T-cell (primary cell): ENCODE measurements around the gene ATP1B1. TPM values are rescaled to one million over a fixed set of nuclear protein-coding genes. Genes with fewer than 3 reads are reported as not detected.

Source experiments
- ATAC-seq, 4 experiments: fragments of 200-7000 bp in 3 of 4; fragments of 150-1000 bp in 1 of 4; cut with Tn5 transposase; replicated peaks in 1 of 4; 1 replicate in 3 of 4; 2 replicates in 1 of 4; pipeline ENCODE4 v1.10.0; 2021; ENCODE audit warnings: moderate library complexity in 3 of 4, mild to moderate bottlenecking in 2 of 4, moderate number of reproducible peaks in 1 of 4
- CTCF ChIA-PET, 2 donors: fragments of 300-600 bp; sonication (Branson Sonifier 250); formaldehyde crosslinking; loops; one replicate each; lab custom pipeline; 2022; ENCODE audit warnings: antibody characterized with exemption in 2 of 2; lab: Charles Lee
- POLR2A ChIA-PET, 2 donors: fragments of 300-600 bp; sonication (Branson Sonifier 250); formaldehyde crosslinking; loops; one replicate each; lab custom pipeline; 2022; ENCODE audit warnings: antibody characterized with exemption in 2 of 2; lab: Charles Lee
- DNase-seq, 35 experiments: peaks; one replicate each; pipeline versions ENCODE4 v3.0.0 to v3.0.0-alpha.2; 2013 to 2023
- H3K27ac ChIP-seq: one replicate; pipeline ENCODE4 v1.5.1; 2013; ENCODE audit warnings: low read length
- H3K27me3 ChIP-seq, 2 experiments: replicated peaks in 1 of 2; 1 replicate in 1 of 2; 2 replicates in 1 of 2; pipeline versions ENCODE4 v1.6.1 to v1.7.0; 2013; ENCODE audit warnings: low read length in 1 of 2, mixed read lengths in 1 of 2; ENCODE audit not compliant: control insufficient read depth in 2 of 2, insufficient read depth in 2 of 2; ENCODE audit errors: extremely low read depth in 1 of 2
- H3K36me3 ChIP-seq, 2 donors: 1 replicate in 1 of 2; 2 replicates in 1 of 2; pipeline versions ENCODE4 v1.6.1 to v1.7.0; 2013; ENCODE audit warnings: low read length in 1 of 2; ENCODE audit not compliant: control insufficient read depth in 2 of 2, insufficient read depth in 1 of 2; ENCODE audit errors: extremely low read depth in 1 of 2
- H3K4me1 ChIP-seq, 2 experiments: 1 replicate in 1 of 2; 2 replicates in 1 of 2; pipeline versions ENCODE4 v1.6.1 to v1.7.0; 2013; ENCODE audit warnings: low read length in 2 of 2, mixed read lengths in 1 of 2; ENCODE audit not compliant: insufficient read depth in 2 of 2, control insufficient read depth in 1 of 2; ENCODE audit errors: extremely low read depth in 1 of 2
- H3K4me3 ChIP-seq, 2 donors: 1 replicate in 1 of 2; 2 replicates in 1 of 2; pipeline versions ENCODE4 v1.5.1 to v1.7.0; 2013; ENCODE audit warnings: mild to moderate bottlenecking in 2 of 2, low read length in 1 of 2, moderate library complexity in 1 of 2; ENCODE audit not compliant: control insufficient read depth in 1 of 2; ENCODE audit errors: extremely low read depth in 1 of 2
- H3K9me3 ChIP-seq: 2 replicates; pipeline ENCODE4 v1.7.0; 2013
- H3K27ac Mint-ChIP-seq, 2 donors: one replicate each; pipeline ENCODE4 v1.8.0; 2020 to 2021; ENCODE audit warnings: mild to moderate bottlenecking in 2 of 2, mixed read lengths in 2 of 2
- H3K27me3 Mint-ChIP-seq, 2 donors: one replicate each; pipeline ENCODE4 v1.8.0; 2021 to 2022; ENCODE audit warnings: mixed read lengths in 2 of 2
- H3K36me3 Mint-ChIP-seq: one replicate; pipeline ENCODE4 v1.8.0; 2021; ENCODE audit warnings: mixed read lengths
- H3K4me1 Mint-ChIP-seq, 3 donors: one replicate each; pipeline ENCODE4 v1.8.0; 2020 to 2022; ENCODE audit warnings: mixed read lengths in 3 of 3, mild to moderate bottlenecking in 1 of 3
- H3K4me3 Mint-ChIP-seq, 3 donors: one replicate each; pipeline ENCODE4 v1.8.0; 2020 to 2022; ENCODE audit warnings: mild to moderate bottlenecking in 3 of 3, mixed read lengths in 3 of 3, moderate library complexity in 3 of 3
- H3K9me3 Mint-ChIP-seq, 3 donors: one replicate each; pipeline ENCODE4 v1.8.0; 2020 to 2022; ENCODE audit warnings: mixed read lengths in 3 of 3
- WGBS: methylation state at CpG from one replicate; pipeline ENCODE4 v1.1.5; 2013; ENCODE audit warnings: missing lambda C conversion rate; ENCODE audit not compliant: insufficient coverage; 5-methylcytosine and 5-hydroxymethylcytosine counted together
- total RNA-seq, 35 experiments: library from RNA in 6 of 35; stranded (reverse) in 6 of 35; fragments of 120-200 nt in 1 of 35; gene quantifications; one replicate each; pipeline versions ENCODE4 v1.2.1 to v1.2.4 and lab custom pipeline; 2013 to 2026

ATP1B1 gene
- total RNA-seq, 5 donors from 2014 or later (not counting 1 experiment from before 2014, with no cell fraction given): 2.5 to 6.1 (median 3.9) TPM

DNA sequence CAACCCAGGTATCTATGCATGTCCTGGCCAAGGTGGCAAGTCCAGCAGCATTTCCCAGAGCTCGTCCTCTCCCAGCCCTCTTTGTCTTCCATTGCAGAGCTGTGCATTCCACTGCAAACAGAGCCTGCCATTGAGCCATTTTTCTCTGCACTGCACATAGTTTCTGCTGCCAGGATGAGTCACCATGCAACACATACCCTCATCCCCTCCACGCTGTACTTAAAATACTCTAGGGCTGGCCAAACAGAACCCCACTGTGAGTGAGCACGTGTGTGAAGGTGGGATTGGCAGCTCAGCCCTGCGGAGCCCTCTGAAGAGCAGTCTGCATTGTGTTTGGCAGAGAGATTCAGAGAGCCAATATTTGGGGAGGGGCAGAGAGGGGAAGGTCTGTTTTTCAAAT is 3.9 kb upstream of the ATP1B1 start:
- Mint-ChIP-seq H3K4me3 (no peak overlapping the region), H3K27me3 (no peaks in the 10 kb centered on the region), H3K27ac (no peak overlapping the region), H3K9me3 (no peaks in the 10 kb centered on the region), H3K4me1 (peaks cover 11 to 16% (median 11%) of the 10 kb centered on the region in 3 donors), H3K36me3 (no peaks in the 10 kb centered on the region)
- DNase-seq (no peak), ATAC-seq (no peak)
- CTCF ChIA-PET: no interaction called here
- WGBS: 90% methylated on average over 3 of the region's 4 CpGs
- Histone ChIP-seq H3K4me3 (no peak overlapping the region), H3K27ac (no peak overlapping the region), H3K9me3 (no peaks in the 10 kb centered on the region), H3K4me1 (peaks cover 5 to 20% of the 10 kb centered on the region in 2 experiments), H3K36me3 (no peaks in the 10 kb centered on the region), H3K27me3 (peaks cover 0 to 8% of the 10 kb centered on the region in 2 experiments)
- POLR2A ChIA-PET: no interaction called here

DNA sequence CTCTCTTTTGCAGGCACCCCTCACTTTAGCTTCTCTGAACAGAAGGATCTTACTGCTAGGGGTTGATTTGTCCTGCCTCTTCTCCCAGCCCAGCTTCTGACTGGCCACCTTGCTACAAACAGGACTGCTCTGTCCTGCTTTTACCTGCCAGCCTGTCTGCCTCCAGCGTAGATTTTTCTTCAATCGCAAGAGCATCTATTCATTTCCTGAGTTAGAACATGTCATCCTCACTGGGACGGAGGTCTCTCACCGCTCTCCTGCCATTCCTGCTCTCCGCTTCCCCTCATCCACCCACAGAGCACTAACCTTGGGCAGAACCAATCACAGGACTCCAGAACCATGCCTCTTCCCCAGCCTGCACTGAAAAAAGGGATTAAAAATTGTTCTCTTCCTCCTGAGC is 3.5 kb upstream of the ATP1B1 start:
- H3K9me3 Mint-ChIP-seq: no peaks in the 10 kb centered on the region
- no peaks in the 10 kb centered on the region for H3K36me3 Mint-ChIP-seq
- Histone ChIP-seq H3K4me3 (no peak overlapping the region), H3K4me1 (peaks cover 9 to 23% of the 10 kb centered on the region in 2 experiments), H3K27ac (no peak overlapping the region), H3K36me3 (no peaks in the 10 kb centered on the region), H3K27me3 (peaks cover 0 to 11% of the 10 kb centered on the region in 2 experiments), H3K9me3 (no peaks in the 10 kb centered on the region)
- WGBS: 97% methylated on average over 5 of the region's 5 CpGs
- H3K27ac Mint-ChIP-seq: no peak overlapping the region
- ChIA-PET CTCF (no interaction called here), POLR2A (no interaction called here)
- DNase-seq (no peak), ATAC-seq (no peak)
- H3K27me3 Mint-ChIP-seq: no peaks in the 10 kb centered on the region
- peaks cover 14 to 20% (median 15%) of the 10 kb centered on the region in 3 donors for H3K4me1 Mint-ChIP-seq
- H3K4me3 Mint-ChIP-seq: no peak overlapping the region

DNA sequence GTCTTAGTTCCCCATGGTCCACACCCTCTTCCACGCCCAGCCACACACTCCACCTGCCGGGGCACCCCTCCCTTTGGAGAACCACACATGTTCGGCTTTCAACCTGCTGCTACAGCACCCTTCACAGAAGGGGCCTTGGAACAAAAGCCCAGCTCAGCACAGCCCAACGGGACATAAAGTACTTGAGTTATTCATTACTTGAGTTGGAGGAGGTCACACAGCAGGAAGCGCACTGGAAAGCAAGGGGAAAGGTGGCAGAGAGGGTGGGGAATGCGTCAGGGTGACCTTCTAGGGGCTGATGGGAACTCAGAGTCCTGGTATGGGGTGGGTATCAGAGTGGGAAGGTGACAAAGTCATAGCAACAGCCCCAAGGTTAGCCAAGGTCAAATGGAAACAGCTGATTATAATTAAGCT is 3.0 kb upstream of the ATP1B1 start:
- Histone ChIP-seq H3K4me1 (peaks cover 14 to 23% of the 10 kb centered on the region in 2 experiments), H3K36me3 (no peaks in the 10 kb centered on the region), H3K27ac (no peak overlapping the region), H3K27me3 (peaks cover 0 to 11% of the 10 kb centered on the region in 2 experiments), H3K4me3 (no peak overlapping the region), H3K9me3 (no peaks in the 10 kb centered on the region)
- ChIA-PET POLR2A (no interaction called here), CTCF (interaction anchor here in 1 of 2 donors (1.0 kb wide), 1 partner anchor 25 kb away, joined by 3 read pairs; no protein-coding TSS in a partner anchor)
- Mint-ChIP-seq H3K36me3 (no peaks in the 10 kb centered on the region), H3K4me1 (peaks cover 19 to 25% (median 20%) of the 10 kb centered on the region in 3 donors), H3K27ac (no peak overlapping the region), H3K9me3 (no peaks in the 10 kb centered on the region), H3K4me3 (no peak overlapping the region), H3K27me3 (no peaks in the 10 kb centered on the region)
- WGBS: 85% methylated on average over 3 of the region's 6 CpGs
- DNase-seq (no peak), ATAC-seq (no peak)

DNA sequence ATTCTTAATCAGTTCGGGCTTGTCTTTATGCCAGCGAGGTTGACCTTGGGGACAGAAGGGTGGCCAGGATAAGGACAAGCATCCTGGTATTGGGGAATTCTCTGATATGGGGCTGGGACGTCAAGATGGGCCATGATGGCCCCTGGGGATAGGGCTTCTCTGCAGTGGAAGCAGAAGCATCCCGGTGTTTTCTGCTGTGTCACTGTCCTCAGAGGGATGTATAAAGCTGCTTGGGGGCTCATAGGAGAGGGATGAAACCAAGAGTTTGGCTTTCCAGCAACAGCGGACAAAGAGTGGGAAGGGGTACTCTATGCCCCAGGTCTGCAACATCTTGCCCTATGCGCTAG is 1.4 kb upstream of the ATP1B1 start:
- H3K4me3 Mint-ChIP-seq: peak overlapping the region; percentile 73 to 83 (median 76)
- peak overlapping the region in 1 of 2 donors; percentile 33 for H3K4me3 ChIP-seq
- ATAC-seq: no peak
- no peaks in the 10 kb centered on the region for H3K9me3 ChIP-seq
- no peak overlapping the region for H3K27ac ChIP-seq
- peak overlapping the region in 1 of 2 donors; percentile 7 for H3K27ac Mint-ChIP-seq
- ChIA-PET POLR2A (no interaction called here), CTCF (interaction anchor here (1.1 to 1.2 kb wide), 2 partner anchors 15 to 26 kb away, joined by 4 read pairs; no protein-coding TSS in a partner anchor)
- no peaks in the 10 kb centered on the region for H3K27me3 Mint-ChIP-seq
- no peaks in the 10 kb centered on the region for H3K36me3 Mint-ChIP-seq
- H3K9me3 Mint-ChIP-seq: no peaks in the 10 kb centered on the region
- no peaks in the 10 kb centered on the region for H3K36me3 ChIP-seq
- WGBS: 80% methylated on average over 6 of the region's 6 CpGs
- H3K4me1 Mint-ChIP-seq: peaks cover 29 to 41% (median 31%) of the 10 kb centered on the region in 3 donors
- no peak for DNase-seq
- H3K4me1 ChIP-seq: peaks cover 23 to 25% of the 10 kb centered on the region in 2 experiments
- H3K27me3 ChIP-seq: peaks cover 0 to 11% of the 10 kb centered on the region in 2 experiments

DNA sequence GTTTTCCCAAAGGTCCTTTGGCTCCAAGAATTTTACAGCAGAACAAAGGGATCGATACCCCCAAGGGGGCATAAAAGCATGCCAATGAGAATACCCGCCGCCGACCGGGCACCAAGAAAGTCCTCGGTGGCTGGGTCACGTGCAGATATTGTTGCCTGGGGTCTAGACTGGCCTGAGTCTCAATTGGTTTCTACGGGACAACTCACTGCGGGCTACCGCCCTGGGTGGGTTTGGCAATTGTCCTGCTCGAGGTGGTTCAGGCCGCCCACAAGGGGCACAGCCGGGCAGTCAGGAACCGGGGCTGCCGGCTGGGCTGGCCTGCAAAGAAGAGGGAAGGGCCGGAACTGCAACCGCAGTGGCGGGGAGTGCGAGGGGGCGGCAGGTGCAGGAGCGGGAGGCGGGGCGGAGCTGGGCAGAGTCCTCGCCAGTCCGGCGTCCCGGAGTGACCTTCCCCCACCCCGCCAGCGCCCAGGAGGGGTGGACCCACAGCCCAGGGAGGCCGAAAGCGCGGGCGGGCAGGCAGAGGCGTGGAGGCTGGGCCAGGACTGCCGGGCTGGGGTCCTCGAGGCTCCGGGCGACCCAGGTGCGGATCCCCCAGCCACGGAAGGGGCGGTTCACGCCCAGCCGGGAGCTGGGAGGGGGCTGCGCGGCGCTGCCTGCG is 926 bp upstream of the ATP1B1 start:
- H3K9me3 Mint-ChIP-seq: no peaks in the 10 kb centered on the region
- Histone ChIP-seq H3K27ac (no peak overlapping the region), H3K4me1 (peaks cover 23 to 30% of the 10 kb centered on the region in 2 experiments), H3K27me3 (peaks cover 0 to 11% of the 10 kb centered on the region in 2 experiments), H3K9me3 (no peaks in the 10 kb centered on the region), H3K4me3 (peak overlapping the region; percentile 33 to 40), H3K36me3 (no peaks in the 10 kb centered on the region)
- DNase-seq (peak in 10 of 35 experiments; percentile 4 to 44 (median 16)), ATAC-seq (peak; percentile 3 to 13 (median 6))
- CTCF ChIA-PET: interaction anchor here in 1 of 2 donors (1.1 kb wide), 1 partner anchor 26 kb away, joined by 4 read pairs; no protein-coding TSS in a partner anchor
- peaks cover 34 to 46% (median 37%) of the 10 kb centered on the region in 3 donors for H3K4me1 Mint-ChIP-seq
- no peaks in the 10 kb centered on the region for H3K36me3 Mint-ChIP-seq
- POLR2A ChIA-PET: no interaction called here
- 2% methylated on average over 47 of the region's 47 CpGs for WGBS
- H3K4me3 Mint-ChIP-seq: peak overlapping the region; percentile 73 to 83 (median 76)
- no peaks in the 10 kb centered on the region for H3K27me3 Mint-ChIP-seq
- H3K27ac Mint-ChIP-seq: no peak overlapping the region

DNA sequence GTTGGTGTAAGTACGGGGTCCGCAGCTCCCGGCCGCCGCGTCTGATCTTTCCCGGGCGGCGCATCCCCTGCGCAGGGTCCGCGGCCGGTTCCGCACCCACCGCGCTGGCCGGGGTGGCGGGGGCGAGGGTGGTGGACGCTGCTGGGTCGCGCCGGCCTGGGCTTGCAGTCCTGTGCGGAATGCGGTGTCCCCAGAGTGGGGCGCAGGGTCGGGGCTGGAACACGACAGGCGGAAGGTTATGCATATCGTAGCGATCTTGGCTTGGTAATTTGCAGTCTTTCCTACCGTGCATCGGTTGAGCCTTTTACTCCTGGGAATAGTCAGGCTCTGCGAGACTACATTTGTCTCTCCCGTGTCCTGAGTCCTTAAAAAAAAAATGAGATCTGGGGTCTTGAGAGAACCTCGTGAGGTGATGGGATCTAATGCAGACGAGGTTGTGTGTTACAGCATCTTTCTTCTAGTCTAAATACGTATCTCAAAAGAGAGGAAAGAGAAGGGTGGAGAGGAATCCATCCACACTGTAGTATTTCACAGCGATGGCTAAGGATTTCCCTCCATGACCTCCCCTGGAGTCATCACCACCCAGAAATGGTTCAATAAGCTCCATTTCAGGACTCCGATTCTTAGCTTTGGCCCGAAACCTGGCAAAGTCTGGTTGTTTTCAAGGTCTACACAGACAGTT is 572 bp downstream of the ATP1B1 start:
- DNase-seq: peak in 3 of 35 experiments; percentile 10 to 26 (median 12)
- no peaks in the 10 kb centered on the region for H3K9me3 ChIP-seq
- H3K27ac Mint-ChIP-seq: peak overlapping the region in 1 of 2 donors; percentile 11
- peaks cover 23 to 30% of the 10 kb centered on the region in 2 experiments for H3K4me1 ChIP-seq
- H3K27me3 ChIP-seq: peaks cover 0 to 16% of the 10 kb centered on the region in 2 experiments
- peak in 1 of 4 experiments; percentile 1 for ATAC-seq
- peaks cover 36 to 48% (median 39%) of the 10 kb centered on the region in 3 donors for H3K4me1 Mint-ChIP-seq
- H3K4me3 ChIP-seq: peak overlapping the region; percentile 51 to 80
- no peaks in the 10 kb centered on the region for H3K9me3 Mint-ChIP-seq
- peaks cover 0 to under 1% of the 10 kb centered on the region in 2 donors for H3K27me3 Mint-ChIP-seq
- H3K4me3 Mint-ChIP-seq: peak overlapping the region; percentile 74 to 84 (median 83)
- H3K36me3 Mint-ChIP-seq: peaks cover under 1% of the 10 kb centered on the region
- CTCF ChIA-PET: interaction anchor here in 1 of 2 donors (0.8 kb wide), 1 partner anchor 571 kb away, joined by 3 read pairs; no protein-coding TSS in a partner anchor
- H3K36me3 ChIP-seq: no peaks in the 10 kb centered on the region
- no peak overlapping the region for H3K27ac ChIP-seq
- 7% methylated on average over 31 of the region's 41 CpGs for WGBS
- POLR2A ChIA-PET: interaction anchor here in 1 of 2 donors (0.6 kb wide), 1 partner anchor 716 kb away, joined by 4 read pairs; no protein-coding TSS in a partner anchor
